ENCODE results near the gene CTNNA3. TPM values are rescaled to one million over a fixed set of nuclear protein-coding genes. Genes with fewer than 3 reads are reported as not detected.

Gene CTNNA3
- total and polyA plus RNA-seq, 2 donors (not counting 1 experiment from before 2014, with no cell fraction given): not detected

DNA sequence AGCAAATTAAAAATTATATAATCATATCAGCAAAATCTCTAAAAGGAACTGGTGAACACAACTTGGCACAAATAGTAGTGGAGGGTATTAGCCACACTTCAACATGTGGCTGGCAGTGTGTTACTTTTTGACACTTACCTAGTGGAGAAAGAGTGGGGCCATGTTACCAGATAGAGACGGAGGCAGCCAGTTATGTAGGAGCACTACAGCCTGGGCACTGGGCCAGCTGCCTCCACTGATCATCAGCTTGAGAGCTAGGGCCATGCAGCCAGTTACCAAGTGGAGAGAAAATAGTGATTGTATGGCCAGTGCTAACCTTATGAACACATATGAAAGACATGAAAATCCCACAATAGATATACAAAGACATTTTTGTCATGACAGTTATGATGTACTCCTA, 243.1 kb downstream of the CTNNA3 start:
- H3K27me3 ChIP-seq (ENCODE audit: control insufficient read depth, insufficient read depth, low read length): no peaks in the 10 kb centered on the region
- no peak for TF ChIP-seq EZH2 (IDR thresholded peaks at IDR 0.05; ENCODE audit: low read length, missing control alignments)
- no peak for TF ChIP-seq CTCF (conservative IDR thresholded peaks at IDR 0.05 in 1 of 2, IDR thresholded peaks at IDR 0.05 in 1 of 2; ENCODE audit: low read depth in 1 of 2, low read length in 2 of 2)
- no peak overlapping the region for H3K27ac ChIP-seq (ENCODE audit: insufficient read depth, low read length)
- no peak overlapping the region for H3K4me3 ChIP-seq (replicated peaks in 1 of 4; ENCODE audit: control extremely low read depth in 1 of 4, insufficient read depth in 1 of 4, low read depth in 3 of 4, low read length in 4 of 4)
- H3K4me1 ChIP-seq (ENCODE audit: control insufficient read depth, extremely low read depth, insufficient read depth, low read length): no peaks in the 10 kb centered on the region
- no peak for DNase-seq (ENCODE audit: low read depth in 2 of 2)
- no peaks in the 10 kb centered on the region for H3K36me3 ChIP-seq (ENCODE audit: control insufficient read depth, insufficient read depth, low read length)
- H2AFZ ChIP-seq (ENCODE audit: low read length): no peak overlapping the region
- no peak overlapping the region for H3K4me2 ChIP-seq (ENCODE audit: extremely low read depth, insufficient read depth, low read length)
- no peaks in the 10 kb centered on the region for H4K20me1 ChIP-seq (ENCODE audit: control insufficient read depth, extremely low read depth, insufficient read depth, low read length)
- H3K79me2 ChIP-seq (ENCODE audit: control insufficient read depth, insufficient read depth, low read length): no peaks in the 10 kb centered on the region
- H3K9me3 ChIP-seq (ENCODE audit: control insufficient read depth, insufficient read depth, low read depth, low read length): no peaks in the 10 kb centered on the region
- no peak overlapping the region for H3K9ac ChIP-seq (ENCODE audit: insufficient read depth, low read length)

GRCh38 chr10:67438605-67439304, 257.2 kb downstream of the CTNNA3 start:
- H3K4me2 ChIP-seq (ENCODE audit: extremely low read depth, insufficient read depth, low read length): no peak overlapping the region
- no peak overlapping the region for H3K27ac ChIP-seq (ENCODE audit: insufficient read depth, low read length)
- H3K4me1 ChIP-seq (ENCODE audit: control insufficient read depth, extremely low read depth, insufficient read depth, low read length): no peaks in the 10 kb centered on the region
- no peak for DNase-seq (ENCODE audit: low read depth in 2 of 2)
- H3K36me3 ChIP-seq (ENCODE audit: control insufficient read depth, insufficient read depth, low read length): no peaks in the 10 kb centered on the region
- no peaks in the 10 kb centered on the region for H3K27me3 ChIP-seq (ENCODE audit: control insufficient read depth, insufficient read depth, low read length)
- TF ChIP-seq CTCF (conservative IDR thresholded peaks at IDR 0.05 in 1 of 2, IDR thresholded peaks at IDR 0.05 in 1 of 2; ENCODE audit: low read depth in 1 of 2, low read length in 2 of 2) (no peak), EZH2 (IDR thresholded peaks at IDR 0.05; ENCODE audit: low read length, missing control alignments) (no peak)
- no peaks in the 10 kb centered on the region for H3K79me2 ChIP-seq (ENCODE audit: control insufficient read depth, insufficient read depth, low read length)
- no peaks in the 10 kb centered on the region for H3K9me3 ChIP-seq (ENCODE audit: control insufficient read depth, insufficient read depth, low read depth, low read length)
- H3K9ac ChIP-seq (ENCODE audit: insufficient read depth, low read length): no peak overlapping the region
- H2AFZ ChIP-seq (ENCODE audit: low read length): no peak overlapping the region
- no peaks in the 10 kb centered on the region for H4K20me1 ChIP-seq (ENCODE audit: control insufficient read depth, extremely low read depth, insufficient read depth, low read length)
- no peak overlapping the region for H3K4me3 ChIP-seq (replicated peaks in 1 of 4; ENCODE audit: control extremely low read depth in 1 of 4, insufficient read depth in 1 of 4, low read depth in 3 of 4, low read length in 4 of 4)

GRCh38 chr10:67433276-67433675, 262.7 kb downstream of the CTNNA3 start:
- no peaks in the 10 kb centered on the region for H3K79me2 ChIP-seq (ENCODE audit: control insufficient read depth, insufficient read depth, low read length)
- H3K36me3 ChIP-seq (ENCODE audit: control insufficient read depth, insufficient read depth, low read length): no peaks in the 10 kb centered on the region
- no peaks in the 10 kb centered on the region for H4K20me1 ChIP-seq (ENCODE audit: control insufficient read depth, extremely low read depth, insufficient read depth, low read length)
- no peaks in the 10 kb centered on the region for H3K27me3 ChIP-seq (ENCODE audit: control insufficient read depth, insufficient read depth, low read length)
- DNase-seq (ENCODE audit: low read depth in 2 of 2): no peak
- TF ChIP-seq EZH2 (IDR thresholded peaks at IDR 0.05; ENCODE audit: low read length, missing control alignments): no peak
- no peak for TF ChIP-seq CTCF (conservative IDR thresholded peaks at IDR 0.05 in 1 of 2, IDR thresholded peaks at IDR 0.05 in 1 of 2; ENCODE audit: low read depth in 1 of 2, low read length in 2 of 2)
- H2AFZ ChIP-seq (ENCODE audit: low read length): no peak overlapping the region
- no peak overlapping the region for H3K4me3 ChIP-seq (replicated peaks in 1 of 4; ENCODE audit: control extremely low read depth in 1 of 4, insufficient read depth in 1 of 4, low read depth in 3 of 4, low read length in 4 of 4)
- no peak overlapping the region for H3K9ac ChIP-seq (ENCODE audit: insufficient read depth, low read length)
- H3K9me3 ChIP-seq (ENCODE audit: control insufficient read depth, insufficient read depth, low read depth, low read length): no peaks in the 10 kb centered on the region
- H3K4me1 ChIP-seq (ENCODE audit: control insufficient read depth, extremely low read depth, insufficient read depth, low read length): no peaks in the 10 kb centered on the region
- no peak overlapping the region for H3K4me2 ChIP-seq (ENCODE audit: extremely low read depth, insufficient read depth, low read length)
- no peak overlapping the region for H3K27ac ChIP-seq (ENCODE audit: insufficient read depth, low read length)
